Measurements from ENCODE around the gene AOPEP.

The AOPEP gene

DNA sequence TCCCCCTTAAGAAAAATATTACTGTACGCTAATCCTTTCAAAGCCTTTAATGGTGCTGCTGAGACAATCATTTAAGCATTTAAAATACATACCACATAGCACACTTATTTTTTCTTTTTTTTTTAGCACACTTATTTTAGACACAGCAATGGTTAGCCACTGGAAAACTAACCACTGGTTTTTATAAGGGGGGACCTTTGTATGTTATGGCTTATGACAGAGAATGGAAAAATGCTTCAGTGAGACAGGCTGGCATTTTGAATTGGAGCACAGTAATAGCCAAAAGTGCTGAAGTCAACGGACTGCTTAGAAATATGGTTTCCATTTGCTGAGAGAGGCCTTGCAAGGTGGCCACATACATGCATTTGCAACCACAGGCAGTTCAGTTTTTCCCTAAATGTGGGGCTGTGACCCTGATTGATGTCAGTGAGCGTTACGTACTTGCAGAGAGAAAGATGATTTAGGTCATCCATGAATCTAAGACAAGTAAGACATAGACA is 28.5 kb downstream of the AOPEP start:
- H3K4me3 ChIP-seq (ENCODE audit: low read depth, low read length): no peak overlapping the region
- DNase-seq (ENCODE audit: low read depth): no peak

DNA sequence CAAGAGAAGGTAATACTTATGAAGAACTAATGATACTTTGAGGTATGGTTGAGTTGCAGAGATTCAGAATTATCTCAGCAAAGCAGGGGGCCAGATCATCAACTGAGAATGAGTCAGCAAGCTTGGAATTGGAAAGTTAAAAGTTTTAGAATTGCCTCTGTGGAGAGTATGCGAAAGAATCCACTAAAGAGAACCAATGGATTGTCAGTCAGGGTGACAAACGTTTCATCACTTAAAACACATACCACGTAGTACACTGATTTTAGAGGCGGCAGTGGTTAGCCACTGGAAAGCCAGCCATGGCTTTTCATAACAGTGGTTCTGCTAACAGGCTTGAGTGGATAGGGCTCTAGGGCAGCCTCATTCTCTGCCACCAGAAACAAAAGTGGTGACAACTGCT is 30.7 kb downstream of the AOPEP start:
- no peak overlapping the region for H3K4me3 ChIP-seq (ENCODE audit: low read depth, low read length)
- DNase-seq (ENCODE audit: low read depth): no peak

DNA sequence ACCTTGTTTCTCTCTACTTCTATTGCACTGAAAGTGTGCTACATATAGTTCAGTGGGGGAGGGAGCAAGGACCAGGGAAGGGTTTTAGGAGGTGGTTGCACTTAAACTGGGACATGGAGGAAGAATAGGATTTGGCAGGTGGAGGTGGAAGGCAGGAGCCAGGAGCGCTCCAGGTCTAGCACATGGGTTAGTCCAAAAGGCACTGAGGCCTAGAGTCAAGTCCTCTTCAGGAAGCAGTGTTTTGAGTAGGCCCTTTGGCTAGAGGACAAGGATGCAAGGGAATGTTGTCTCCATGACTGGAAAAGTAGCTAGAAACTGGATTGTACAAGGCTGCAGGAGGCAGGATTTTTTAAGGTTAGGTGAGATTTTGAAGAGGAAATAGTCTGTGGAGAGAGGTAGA is 31.5 kb downstream of the AOPEP start:
- no peak for DNase-seq (ENCODE audit: low read depth)
- no peak overlapping the region for H3K4me3 ChIP-seq (ENCODE audit: low read depth, low read length)

DNA sequence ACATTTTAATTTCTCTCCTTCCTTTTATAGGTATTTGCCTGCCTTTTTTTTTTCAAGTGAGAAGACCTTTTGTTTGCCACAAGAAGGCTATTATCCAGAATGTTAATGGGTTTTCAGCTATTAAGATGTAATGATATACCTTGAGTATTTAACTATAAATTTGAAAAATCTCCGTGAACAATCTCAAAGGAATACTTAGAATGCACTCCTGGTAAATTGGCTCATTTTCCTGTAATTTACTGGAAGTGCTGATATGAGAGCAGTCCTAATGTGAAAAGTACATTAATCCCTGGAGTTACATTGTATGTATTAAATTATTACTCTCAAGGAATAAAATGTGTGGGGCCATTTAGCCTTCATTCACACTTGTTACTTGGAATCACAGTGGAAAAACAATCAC is 32.4 kb downstream of the AOPEP start:
- no peak overlapping the region for H3K4me3 ChIP-seq (ENCODE audit: low read depth, low read length)
- DNase-seq (ENCODE audit: low read depth): no peak

DNA sequence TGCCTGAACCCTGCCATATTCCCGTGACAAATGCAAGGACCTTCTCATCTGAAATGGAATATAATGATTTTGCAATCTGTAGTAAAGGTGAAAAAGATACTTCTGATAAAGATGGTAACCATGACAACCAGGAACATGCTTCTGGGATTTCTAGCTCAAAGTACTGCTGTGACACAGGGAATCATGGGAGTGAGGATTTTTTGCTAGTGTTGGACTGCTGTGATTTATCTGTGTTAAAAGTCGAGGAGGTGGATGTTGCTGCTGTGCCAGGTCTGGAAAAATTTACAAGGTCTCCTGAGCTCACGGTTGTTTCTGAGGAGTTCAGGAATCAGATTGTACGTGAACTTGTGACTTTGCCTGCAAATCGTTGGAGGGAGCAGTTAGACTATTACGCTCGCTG is 33.5 kb downstream of the AOPEP start:
- no peak for DNase-seq (ENCODE audit: low read depth)

DNA sequence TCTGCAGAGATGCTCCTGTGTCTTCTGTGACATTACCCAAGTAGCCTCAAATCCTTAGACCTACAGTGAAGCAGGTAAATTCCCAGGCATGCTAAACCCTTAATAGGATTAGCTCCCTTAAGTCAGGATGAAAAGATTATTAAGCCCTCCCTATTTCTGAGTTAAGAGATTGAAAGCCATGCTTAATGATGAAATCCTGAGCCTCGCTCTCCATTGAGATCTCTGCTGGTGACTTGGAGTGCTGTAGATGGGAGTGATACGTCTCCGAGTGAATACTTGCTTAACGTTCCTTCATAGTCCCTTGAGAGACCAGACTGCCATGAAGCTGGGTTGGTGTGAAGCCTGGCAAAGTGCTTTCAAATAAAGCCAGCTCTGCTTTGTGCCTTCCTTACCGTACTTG is 34.2 kb downstream of the AOPEP start:
- H3K4me3 ChIP-seq (ENCODE audit: low read depth, low read length): no peak overlapping the region
- no peak for DNase-seq (ENCODE audit: low read depth)

More for the DNA sequence above, 33.5 kb downstream of the AOPEP start:
- H3K4me3 ChIP-seq (ENCODE audit: low read depth, low read length): no peak overlapping the region

DNA sequence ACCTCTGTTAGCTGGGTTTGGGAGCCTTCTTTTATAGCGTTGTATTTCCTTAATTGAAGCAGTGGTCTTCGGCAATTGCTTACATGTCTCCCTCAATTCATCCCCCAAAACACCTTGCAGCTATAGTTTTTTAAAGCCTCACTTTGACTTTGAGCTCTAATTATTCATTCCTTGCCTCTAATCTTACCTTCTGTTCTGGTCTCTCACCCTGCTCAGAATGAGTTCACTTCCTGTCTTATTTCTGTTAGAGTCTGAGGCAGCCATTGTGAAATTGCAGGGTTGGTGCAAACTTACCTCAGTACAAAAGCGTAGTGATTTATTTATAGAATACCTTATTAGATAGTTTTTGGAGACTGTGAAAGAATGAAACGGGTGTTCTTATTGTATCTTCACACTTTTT is 35.0 kb downstream of the AOPEP start:
- no peak overlapping the region for H3K4me3 ChIP-seq (ENCODE audit: low read depth, low read length)
- DNase-seq (ENCODE audit: low read depth): no peak

DNA sequence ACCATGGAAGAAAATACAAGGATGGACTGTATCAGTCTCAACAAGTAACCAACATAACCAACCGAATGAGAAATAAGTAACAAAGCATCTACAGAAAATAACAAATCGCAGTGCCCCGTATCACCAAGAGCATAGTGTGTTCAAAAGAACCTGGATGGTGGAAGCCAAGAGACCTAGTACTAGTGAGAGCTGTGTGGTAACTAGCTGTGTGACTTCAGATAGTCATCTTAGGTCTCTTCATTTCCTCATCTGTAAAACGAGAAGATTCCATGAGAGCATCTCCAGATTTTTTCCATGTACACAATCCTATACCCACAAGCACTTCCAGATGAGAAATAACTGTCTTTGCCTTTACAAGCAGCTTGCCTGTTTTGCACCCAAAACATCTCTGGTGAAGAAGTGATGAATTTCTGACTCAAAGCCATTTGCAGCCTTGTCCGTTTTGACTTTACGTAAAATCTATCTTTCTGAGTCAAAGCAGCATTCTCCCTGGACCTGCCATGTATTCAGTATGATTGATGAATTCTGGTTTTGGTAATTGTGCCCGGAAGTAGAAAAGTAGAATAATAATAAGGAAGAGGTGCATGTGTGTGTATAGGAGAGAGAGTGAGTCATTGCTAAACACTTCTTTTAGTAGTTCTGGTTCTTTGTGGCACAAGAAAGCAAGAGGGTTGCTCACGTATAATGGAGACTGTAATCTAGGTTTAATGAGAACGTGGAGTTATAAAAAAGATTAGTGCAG is 41.0 kb downstream of the AOPEP start:
- no peak overlapping the region for H3K4me3 ChIP-seq (ENCODE audit: low read depth, low read length)
- DNase-seq (ENCODE audit: low read depth): no peak

DNA sequence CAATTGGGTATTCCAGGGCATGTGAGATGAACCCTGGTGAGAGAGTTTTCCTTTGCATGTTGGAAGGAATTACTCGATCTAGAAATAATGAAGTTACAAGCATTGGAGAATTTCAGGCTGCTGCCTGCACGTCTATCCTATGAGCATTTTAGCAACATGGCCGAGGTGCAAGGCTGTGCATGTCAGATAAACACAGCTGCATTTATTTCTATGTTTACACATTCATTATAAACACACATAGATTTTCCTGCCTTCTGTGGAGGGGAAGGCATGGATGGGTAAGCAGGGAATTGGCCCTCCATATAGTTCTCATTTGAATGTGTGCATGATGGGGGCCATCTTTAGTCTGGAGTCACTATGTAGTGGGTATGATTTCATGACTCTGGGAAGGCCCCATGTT is 42.3 kb downstream of the AOPEP start:
- H3K4me3 ChIP-seq (ENCODE audit: low read depth, low read length): no peak overlapping the region
- DNase-seq (ENCODE audit: low read depth): no peak

DNA sequence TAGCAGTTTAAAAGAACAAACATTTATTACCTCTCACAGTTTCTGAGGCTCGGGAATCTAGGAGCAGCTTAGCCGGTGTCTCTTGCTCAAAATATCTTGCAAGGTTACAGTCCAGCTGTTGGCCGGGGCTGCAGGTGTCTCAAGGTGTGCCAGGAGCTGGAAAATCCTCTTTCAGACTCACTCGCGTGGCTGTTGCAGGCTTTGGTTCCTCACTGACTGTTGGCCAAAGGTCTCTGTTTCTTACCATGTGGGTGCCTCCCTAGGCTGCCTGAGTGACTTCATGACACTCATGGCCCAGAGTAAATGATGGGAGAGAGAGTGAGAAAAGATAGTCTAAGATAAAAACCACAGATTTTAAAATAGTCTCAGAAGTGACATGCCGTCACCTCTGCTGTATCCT is 43.8 kb downstream of the AOPEP start:
- no peak overlapping the region for H3K4me3 ChIP-seq (ENCODE audit: low read depth, low read length)
- DNase-seq (ENCODE audit: low read depth): no peak

DNA sequence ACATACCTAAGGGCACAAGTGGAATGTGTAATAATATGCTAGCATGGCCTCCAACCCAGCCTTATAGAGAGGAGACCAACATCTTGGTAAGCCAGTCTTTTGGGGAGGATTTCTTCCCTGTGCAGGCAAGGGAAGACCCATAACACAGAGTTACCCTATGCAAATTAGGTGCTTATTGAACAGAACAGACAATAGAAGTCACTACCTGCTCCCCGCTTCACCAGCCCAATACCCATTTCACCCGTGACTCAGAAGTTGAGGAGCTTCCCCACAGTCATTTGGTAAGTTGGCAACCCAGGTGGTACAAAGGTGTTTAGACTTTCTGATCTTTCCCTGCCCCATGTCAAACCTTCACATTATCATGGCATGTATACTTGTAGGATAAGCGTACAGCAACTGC is 44.6 kb downstream of the AOPEP start:
- no peak overlapping the region for H3K4me3 ChIP-seq (ENCODE audit: low read depth, low read length)
- DNase-seq (ENCODE audit: low read depth): no peak

DNA sequence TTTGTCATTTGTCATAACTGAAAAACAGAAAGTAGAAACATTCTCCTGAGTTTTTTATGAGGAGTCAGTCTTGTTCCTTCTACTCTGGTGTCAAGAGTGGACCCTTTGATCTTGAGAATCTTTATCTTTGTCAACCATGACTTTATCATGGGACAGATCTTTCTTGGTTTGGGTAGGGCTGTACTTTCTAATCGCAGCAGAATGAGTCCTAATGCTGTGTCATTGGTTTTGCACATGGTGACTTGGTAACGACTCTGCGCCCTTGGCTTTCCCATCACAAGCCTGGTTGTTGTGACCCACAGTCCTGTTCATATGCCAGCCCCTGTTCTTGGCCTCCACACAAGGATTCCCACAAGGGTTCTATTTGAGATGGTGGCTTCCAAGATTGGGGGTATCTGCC is 45.6 kb downstream of the AOPEP start:
- H3K4me3 ChIP-seq (ENCODE audit: low read depth, low read length): no peak overlapping the region
- no peak for DNase-seq (ENCODE audit: low read depth)

DNA sequence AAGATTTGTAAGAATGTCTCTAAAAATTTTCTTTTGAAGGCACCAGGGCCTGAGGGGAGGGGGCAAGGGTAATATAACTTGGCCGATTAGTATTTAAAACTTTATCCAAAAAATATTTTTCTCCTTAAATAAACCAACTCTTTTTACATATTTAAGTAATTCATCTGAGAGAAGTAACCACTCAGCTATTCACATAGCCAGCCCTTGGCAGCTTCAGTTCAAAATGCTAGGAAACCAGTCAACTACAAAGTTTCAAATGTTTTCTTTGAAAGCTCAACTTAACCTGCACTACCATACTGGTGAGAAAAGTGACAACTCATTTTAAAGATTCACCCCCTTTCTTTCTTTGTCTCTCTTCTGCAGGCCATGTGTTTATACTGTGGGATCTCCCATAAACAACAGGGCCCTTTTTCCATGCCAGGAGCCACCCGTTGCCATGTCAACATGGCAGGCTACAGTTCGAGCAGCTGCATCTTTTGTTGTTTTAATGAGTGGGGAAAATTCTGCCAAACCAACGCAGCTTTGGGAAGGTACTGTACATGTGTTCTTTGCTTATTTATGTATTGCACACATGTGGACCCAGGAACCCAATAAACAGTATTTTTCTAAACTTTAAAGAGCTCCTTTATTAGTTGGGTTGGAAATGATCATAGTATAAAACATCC is 46.3 kb downstream of the AOPEP start:
- DNase-seq (ENCODE audit: low read depth): no peak
- H3K4me3 ChIP-seq (ENCODE audit: low read depth, low read length): no peak overlapping the region

DNA sequence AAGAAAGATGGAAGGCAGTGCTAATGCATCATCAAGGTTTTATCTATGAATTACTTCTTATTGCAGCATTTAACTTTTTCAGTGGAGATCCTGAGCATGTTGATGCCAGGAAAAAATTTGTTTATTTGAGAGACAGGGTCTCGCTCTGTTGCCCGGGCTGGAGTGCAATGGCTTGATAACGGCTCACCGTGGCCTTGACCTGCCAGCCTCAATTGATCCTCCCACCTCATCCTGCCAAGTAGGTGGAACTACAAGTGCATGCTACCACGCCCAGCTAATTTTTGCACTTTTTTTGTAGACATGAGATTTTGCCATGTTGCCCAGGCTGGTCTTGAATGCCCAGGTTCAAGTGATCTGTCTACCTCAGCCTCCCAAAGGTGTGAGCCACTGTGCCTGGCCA is 47.2 kb downstream of the AOPEP start:
- DNase-seq (ENCODE audit: low read depth): no peak
- H3K4me3 ChIP-seq (ENCODE audit: low read depth, low read length): no peak overlapping the region

DNA sequence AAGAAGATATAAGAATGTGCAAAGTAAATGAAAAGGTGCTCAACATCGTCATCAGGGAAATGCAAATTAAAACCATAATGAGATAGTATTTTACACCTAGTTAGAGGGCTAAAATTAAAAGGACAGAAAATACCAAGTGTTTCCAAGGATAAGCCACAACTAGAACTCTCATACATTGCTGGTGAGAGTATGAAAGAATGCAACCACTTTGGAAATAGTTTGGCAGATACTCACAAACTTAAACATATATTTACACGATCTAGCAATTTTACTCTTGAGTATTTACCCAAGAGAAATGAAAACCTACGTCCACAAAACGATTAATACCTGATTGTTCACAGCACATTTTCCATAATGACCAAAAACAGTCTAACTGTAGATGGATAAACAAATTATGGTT is 51.5 kb downstream of the AOPEP start:
- no peak overlapping the region for H3K4me3 ChIP-seq (ENCODE audit: low read depth, low read length)
- DNase-seq (ENCODE audit: low read depth): no peak

DNA sequence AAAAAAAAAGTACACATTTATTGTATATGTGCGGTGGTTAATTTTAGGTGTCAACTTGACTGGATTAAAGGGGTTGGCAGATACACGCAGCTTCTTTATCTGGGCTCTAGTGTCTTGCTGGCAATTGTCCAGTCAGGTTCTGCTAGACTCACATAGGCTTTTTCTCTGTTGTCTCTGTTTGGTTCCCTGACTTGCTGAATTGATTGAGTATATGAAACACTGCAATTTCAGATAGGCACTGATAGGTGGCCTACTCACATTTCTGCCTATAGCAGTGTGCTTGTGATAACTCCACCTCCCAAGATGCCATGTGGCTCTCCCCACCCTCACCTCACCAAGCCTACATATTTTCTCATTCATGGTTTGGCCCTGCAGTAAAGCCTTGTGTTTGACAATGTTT is 52.5 kb downstream of the AOPEP start:
- H3K4me3 ChIP-seq (ENCODE audit: low read depth, low read length): no peak overlapping the region
- DNase-seq (ENCODE audit: low read depth): no peak

DNA sequence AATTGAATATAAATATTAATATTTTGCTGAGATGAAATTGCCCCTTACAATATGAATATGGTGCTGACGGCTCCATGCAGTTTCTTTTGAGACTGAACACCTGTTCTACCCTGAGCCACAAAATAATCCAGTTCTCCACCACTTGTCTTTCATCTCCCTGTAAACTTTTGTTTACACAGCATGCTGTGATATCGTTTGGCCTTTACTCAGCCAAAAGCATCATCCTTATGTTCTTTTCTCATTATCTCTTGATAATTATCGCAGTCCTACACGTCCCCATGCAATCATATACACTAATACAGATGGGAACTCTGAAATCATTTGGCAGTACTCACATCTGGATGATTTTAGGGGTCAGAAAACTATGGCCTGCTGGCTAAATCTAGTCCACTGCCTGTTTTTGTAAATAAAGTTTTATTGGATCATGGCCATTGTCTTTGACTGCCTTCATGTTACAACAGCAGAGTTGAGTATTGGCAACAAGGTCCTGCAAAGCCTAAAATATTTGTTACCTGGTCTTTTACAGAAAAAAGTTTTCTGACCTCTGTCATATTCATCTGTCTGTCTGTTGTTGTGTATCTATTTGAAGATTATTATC is 53.3 kb downstream of the AOPEP start:
- DNase-seq (ENCODE audit: low read depth): no peak
- no peak overlapping the region for H3K4me3 ChIP-seq (ENCODE audit: low read depth, low read length)

DNA sequence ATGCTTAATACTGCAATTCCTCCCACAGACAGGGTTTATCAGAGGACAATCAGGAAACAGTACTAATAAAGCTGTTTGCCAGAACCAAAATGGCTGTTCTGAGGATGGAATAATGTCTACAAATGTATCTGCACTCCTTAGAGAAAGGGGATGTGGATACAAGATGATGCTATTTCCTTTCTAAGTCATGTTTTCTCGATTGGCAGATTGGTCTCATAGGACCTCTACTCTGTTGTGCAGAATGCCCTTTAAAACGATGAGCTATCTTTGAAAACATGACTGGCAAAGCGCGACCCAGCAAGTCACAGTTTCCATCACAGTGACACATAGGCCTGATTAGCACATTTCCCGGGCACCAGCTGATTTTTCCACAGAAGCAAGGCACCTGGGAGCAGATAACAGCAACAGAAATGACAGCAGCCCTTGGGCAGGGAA is 54.0 kb downstream of the AOPEP start:
- H3K4me3 ChIP-seq (ENCODE audit: low read depth, low read length): no peak overlapping the region
- no peak for DNase-seq (ENCODE audit: low read depth)

DNA sequence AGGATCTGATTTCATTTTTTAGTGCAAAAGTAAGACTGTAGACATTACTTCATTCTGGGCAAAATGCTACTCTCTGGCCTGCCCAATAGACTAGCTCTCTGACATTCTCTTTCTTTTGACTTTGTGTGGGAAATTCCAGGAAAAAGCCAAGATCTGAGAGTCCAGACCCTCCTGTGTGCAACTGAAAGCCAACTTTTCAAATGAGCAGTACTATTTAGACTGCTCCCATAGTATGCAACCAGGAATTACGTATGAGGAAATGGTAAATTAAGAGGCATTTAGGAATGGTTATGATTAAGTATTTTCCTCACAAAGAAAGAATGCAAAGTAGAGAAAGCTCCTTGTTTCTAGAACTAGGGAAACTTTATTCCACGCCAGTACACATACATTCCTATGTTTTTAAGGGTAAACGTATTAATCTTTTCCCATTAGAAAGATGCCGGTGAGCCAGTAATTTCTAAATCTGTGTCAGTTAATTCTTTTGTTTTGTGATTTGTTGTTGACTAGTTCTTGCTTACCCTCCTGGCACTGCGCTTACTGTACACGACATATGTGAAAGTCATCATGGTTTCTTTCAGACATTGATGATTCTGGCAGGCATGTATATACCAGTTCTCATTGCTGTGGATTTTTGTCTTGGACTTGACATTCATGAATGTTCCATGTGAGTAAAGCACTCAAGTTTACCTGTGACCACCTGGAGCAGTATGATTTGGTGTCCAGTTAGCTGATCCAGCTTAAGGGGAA is 56.0 kb downstream of the AOPEP start:
- no peak for DNase-seq (ENCODE audit: low read depth)

DNA sequence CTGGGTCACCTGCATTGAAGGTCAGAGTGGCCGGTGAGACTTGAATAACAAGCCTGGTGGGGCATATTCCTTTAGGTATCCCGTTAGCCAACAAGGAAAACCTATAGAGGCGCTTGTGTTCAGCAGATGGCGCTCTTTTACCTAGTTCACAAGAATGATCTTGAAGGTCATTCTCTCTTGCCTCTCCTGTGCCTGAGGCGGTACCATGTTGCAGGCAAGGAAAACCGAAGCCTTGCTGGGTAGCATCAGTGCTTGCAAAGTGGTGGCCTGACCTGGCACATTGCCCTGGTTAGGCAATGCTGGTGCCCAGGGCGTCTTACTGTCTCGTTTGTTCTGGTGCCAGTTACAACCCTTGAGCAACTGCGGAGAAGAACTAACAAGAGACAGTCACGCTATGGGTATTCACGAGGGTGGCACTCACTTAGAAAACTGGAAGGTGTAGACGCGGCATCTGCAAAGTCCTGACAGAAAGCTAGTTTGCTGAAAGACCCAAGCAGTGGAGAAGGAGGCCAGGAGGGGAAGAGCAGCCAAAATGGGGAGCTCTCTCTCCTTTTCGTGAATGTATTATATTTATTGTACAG is 56.7 kb downstream of the AOPEP start:
- no peak overlapping the region for H3K4me3 ChIP-seq (ENCODE audit: low read depth, low read length)
- peak; percentile 52 for DNase-seq (ENCODE audit: low read depth)

More for the DNA sequence above, 56.0 kb downstream of the AOPEP start:
- no peak overlapping the region for H3K4me3 ChIP-seq (ENCODE audit: low read depth, low read length)
